NCI-H345 (cell line): ENCODE measurements around the gene MTERF4.

Source experiments
- DNase-seq: peaks from one replicate; lab custom pipeline; 2025; lab: John Stamatoyannopoulos, UW

The MTERF4 gene

GRCh38 chr2:241049739-241050623 is 52.1 kb downstream of the MTERF4 start:
- DNase-seq = no peak

- no peak for DNase-seq
Observed at GRCh38 chr2:241048949-241049343, 53.1 kb downstream of the MTERF4 start.

GRCh38 chr2:241048149-241048948 is 53.7 kb downstream of the MTERF4 start:
- DNase-seq = no peak

GRCh38 chr2:241047253-241048010 is 54.7 kb downstream of the MTERF4 start:
- no peak for DNase-seq
